IMR-90 (cell line): ENCODE measurements around the gene CALR3. TPM values are rescaled to one million over a fixed set of nuclear protein-coding genes. Genes with fewer than 3 reads are reported as not detected.

Experiments used
- ATAC-seq: fragments of 200-7000 bp; cut with Tn5 transposase; 2 replicates; pipeline ENCODE4 v1.9.1; 2020; ENCODE audit warnings: low read depth, mild to moderate bottlenecking, moderate library complexity
- BruUV-seq: library from RNA; stranded (reverse); fragments of 400-500 nt; replicated peaks from 2 replicates; lab custom pipeline; 2021; lab: Mats Ljungman, UMichigan
- CTCF ChIA-PET: fragments of 300-600 bp; formaldehyde crosslinking; extraction: SDS; loops from one replicate; lab custom pipeline; 2021; ENCODE audit warnings: antibody characterized with exemption; lab: Yijun Ruan, JAX
- POLR2A ChIA-PET: fragments of 300-600 bp; sonication (Branson Sonifier 250); formaldehyde crosslinking; loops from one replicate; lab custom pipeline; 2022; ENCODE audit warnings: antibody characterized with exemption; ENCODE audit not compliant: unreplicated experiment; lab: Charles Lee
- DNase-seq: peaks from one replicate; pipeline ENCODE4 v3.0.0; 2013
- H2AFZ ChIP-seq: replicated peaks from 2 replicates; pipeline ENCODE3; 2013; ENCODE audit warnings: low read length, mild to moderate bottlenecking; ENCODE audit not compliant: poor library complexity
- H2AK5ac ChIP-seq: 2 replicates; pipeline ENCODE4 v1.6.1; 2013; ENCODE audit warnings: low read depth, low read length, inconsistent platforms
- H2AK9ac ChIP-seq: replicated peaks from 2 replicates; pipeline ENCODE3; 2013; ENCODE audit warnings: mild to moderate bottlenecking, low read depth, low read length, moderate library complexity; ENCODE audit not compliant: poor library complexity
- H2BK120ac ChIP-seq: 2 replicates; pipeline ENCODE4 v1.6.1; 2013; ENCODE audit warnings: low read depth, low read length, inconsistent platforms
- H2BK15ac ChIP-seq: 3 replicates; pipeline ENCODE4 v1.6.1; 2013; ENCODE audit warnings: low read depth, low read length, inconsistent platforms
- H2BK20ac ChIP-seq: 2 replicates; pipeline ENCODE4 v1.6.1; 2013; ENCODE audit warnings: low read depth, mild to moderate bottlenecking, inconsistent platforms, low read length, moderate library complexity
- H2BK5ac ChIP-seq: 2 replicates; pipeline ENCODE4 v1.6.1; 2013; ENCODE audit warnings: mild to moderate bottlenecking, low read depth, low read length, inconsistent platforms; ENCODE audit not compliant: poor library complexity, severe bottlenecking
- H3K14ac ChIP-seq: replicated peaks from 2 replicates; pipeline ENCODE4 v1.6.1; 2013; ENCODE audit warnings: low read depth, low read length, inconsistent platforms
- H3K18ac ChIP-seq: 2 replicates; pipeline ENCODE4 v1.6.1; 2013; ENCODE audit warnings: low read depth, low read length, control low read depth
- H3K23ac ChIP-seq: 2 replicates; pipeline ENCODE4 v1.6.1; 2013; ENCODE audit warnings: low read depth, low read length, inconsistent platforms
- H3K27ac ChIP-seq: 2 replicates; pipeline ENCODE4 v1.5.1; 2013; ENCODE audit warnings: mild to moderate bottlenecking, control low read depth, low read length; ENCODE audit not compliant: insufficient read depth
- H3K27me3 ChIP-seq: 2 replicates; pipeline ENCODE4 v1.6.1; 2013; ENCODE audit warnings: low read length; ENCODE audit not compliant: control insufficient read depth, insufficient read depth
- H3K36me3 ChIP-seq: 2 replicates; pipeline ENCODE4 v1.6.1; 2013; ENCODE audit warnings: low read length, mixed read lengths; ENCODE audit not compliant: control insufficient read depth, insufficient read depth
- H3K4ac ChIP-seq: 2 replicates; pipeline ENCODE4 v1.6.1; 2013; ENCODE audit warnings: low read depth, low read length, inconsistent platforms
- H3K4me1 ChIP-seq: 2 replicates; pipeline ENCODE4 v1.6.1; 2013; ENCODE audit warnings: low read length, mixed read lengths; ENCODE audit not compliant: control insufficient read depth, insufficient read depth
- H3K4me2 ChIP-seq: 2 replicates; pipeline ENCODE4 v1.6.1; 2013; ENCODE audit warnings: low read depth, mild to moderate bottlenecking, control low read depth, low read length, moderate library complexity
- H3K4me3 ChIP-seq: 2 replicates; pipeline ENCODE4 v1.5.1; 2013; ENCODE audit warnings: low read depth, mild to moderate bottlenecking, control low read depth, low read length, moderate library complexity; ENCODE audit not compliant: insufficient read depth
- H3K56ac ChIP-seq: 2 replicates; pipeline ENCODE4 v1.6.1; 2013; ENCODE audit warnings: low read length, inconsistent platforms; ENCODE audit not compliant: insufficient read depth; ENCODE audit errors: extremely low read depth
- H3K79me1 ChIP-seq, 2 experiments: 2 replicates each; pipeline ENCODE4 v1.6.1; 2013; ENCODE audit warnings: low read length in 2 of 2, inconsistent platforms in 1 of 2, low read depth in 1 of 2
- H3K9ac ChIP-seq: 2 replicates; pipeline ENCODE4 v1.6.1; 2013; ENCODE audit warnings: low read depth, low read length, control low read depth
- H3K9me1 ChIP-seq: 2 replicates; pipeline ENCODE4 v1.6.1; 2013; ENCODE audit warnings: low read length, inconsistent platforms; ENCODE audit not compliant: insufficient read depth
- H3K9me3 ChIP-seq: 2 replicates; pipeline ENCODE4 v1.6.1; 2013; ENCODE audit warnings: low read length; ENCODE audit not compliant: control insufficient read depth, insufficient read depth
- H4K20me1 ChIP-seq: 2 replicates; pipeline ENCODE4 v1.6.1; 2013; ENCODE audit warnings: low read length, inconsistent platforms; ENCODE audit not compliant: insufficient read depth
- H4K5ac ChIP-seq: 2 replicates; pipeline ENCODE4 v1.6.1; 2013; ENCODE audit warnings: mild to moderate bottlenecking, low read depth, low read length, control low read depth
- H4K8ac ChIP-seq, 2 experiments: 2 replicates each; pipeline ENCODE4 v1.6.1; 2013; ENCODE audit warnings: low read depth in 2 of 2, low read length in 2 of 2, control low read depth in 1 of 2, inconsistent platforms in 1 of 2
- H4K91ac ChIP-seq: 2 replicates; pipeline ENCODE4 v1.6.1; 2013; ENCODE audit warnings: low read depth, low read length, inconsistent platforms; ENCODE audit not compliant: insufficient read depth
- BHLHE40 ChIP-seq: fragments of 150-350 bp; IDR thresholded peaks from 2 replicates; pipeline ENCODE4 v1.6.1; 2016; ENCODE audit warnings: mild to moderate bottlenecking, low read depth, low read length
- CEBPB ChIP-seq: IDR thresholded peaks from 2 replicates; pipeline ENCODE4 v1.6.1; 2012; ENCODE audit warnings: low read depth, low read length, improper control_type of control experiment
- CHD1 ChIP-seq: IDR thresholded peaks from 2 replicates; pipeline ENCODE4 v1.6.1; 2012; ENCODE audit warnings: low read depth, low read length, improper control_type of control experiment
- CTCF ChIP-seq: conservative IDR thresholded peaks from 2 replicates; pipeline ENCODE4 v1.5.1; 2012; ENCODE audit warnings: mild to moderate bottlenecking, low read depth, low read length, improper control_type of control experiment
- FOS ChIP-seq: fragments of 150-350 bp; IDR thresholded peaks from 2 replicates; pipeline ENCODE4 v1.6.1; 2016; ENCODE audit warnings: low read depth, low read length
- MAFK ChIP-seq: IDR thresholded peaks from 2 replicates; pipeline ENCODE4 v1.6.1; 2012; ENCODE audit warnings: low read depth, low read length, improper control_type of control experiment
- MAZ ChIP-seq: IDR thresholded peaks from 2 replicates; pipeline ENCODE4 v1.6.1; 2012; ENCODE audit warnings: low read depth, mild to moderate bottlenecking, low read length, improper control_type of control experiment, moderate library complexity, borderline replicate concordance
- MXI1 ChIP-seq: IDR thresholded peaks from 2 replicates; pipeline ENCODE4 v1.6.1; 2012; ENCODE audit warnings: low read depth, mild to moderate bottlenecking, low read length, moderate library complexity, borderline replicate concordance
- NFE2L2 ChIP-seq: fragments of 150-350 bp; IDR thresholded peaks from 2 replicates; pipeline ENCODE4 v1.6.1; 2016; ENCODE audit warnings: low read depth, mild to moderate bottlenecking, low read length
- POLR2A ChIP-seq: IDR thresholded peaks from 2 replicates; pipeline ENCODE4 v1.6.1; 2012; ENCODE audit warnings: mild to moderate bottlenecking, low read depth, low read length
- RAD21 ChIP-seq: IDR thresholded peaks from 2 replicates; pipeline ENCODE4 v1.6.1; 2012; ENCODE audit warnings: low read length, improper control_type of control experiment
- RCOR1 ChIP-seq: IDR thresholded peaks from 2 replicates; pipeline ENCODE4 v1.6.1; 2012; ENCODE audit warnings: mild to moderate bottlenecking, low read length, improper control_type of control experiment; ENCODE audit not compliant: insufficient replicate concordance
- RFX5 ChIP-seq: IDR thresholded peaks from 2 replicates; pipeline ENCODE4 v1.8.0; 2012; ENCODE audit warnings: low read depth, mild to moderate bottlenecking, low read length, moderate library complexity
- SMC3 ChIP-seq: fragments of 150-350 bp; IDR thresholded peaks from 2 replicates; pipeline ENCODE4 v1.6.1; 2016; ENCODE audit warnings: low read depth, mild to moderate bottlenecking, antibody characterized with exemption, low read length, moderate library complexity
- WGBS, 2 experiments: methylation state at CpG; one replicate each; pipeline versions ENCODE4 v1.1.5 to v1.1.7; 2013; ENCODE audit warnings: missing lambda C conversion rate in 2 of 2; ENCODE audit not compliant: insufficient read length in 1 of 2; ENCODE audit errors: extremely low coverage in 2 of 2; 5-methylcytosine and 5-hydroxymethylcytosine counted together
- dilution Hi-C: fragments of 300-500 bp; cut with HindIII; formaldehyde crosslinking; loops from one replicate; pipeline ENCODE4 v1.14.3; 2018; ENCODE audit warnings: low sequenced_read_pairs; ENCODE audit not compliant: unreplicated experiment
- in situ Hi-C: fragments of 300-500 bp; cut with MboI; formaldehyde crosslinking; loops from 3 replicates; pipeline ENCODE4 v1.14.3; 2019; ENCODE audit warnings: low sequenced_read_pairs, inconsistent platforms, mixed read lengths
- intact Hi-C: fragments of 100-400 bp; cut with micrococcal nuclease; formaldehyde crosslinking; loops from 2 replicates; pipeline ENCODE4 v1.10.0; 2022
- polyA plus RNA-seq, 3 experiments: library from polyadenylated mRNA; depleted of rRNA; stranded (reverse); fragments of >200 nt; gene quantifications; 2 replicates each; pipeline ENCODE4 v1.2.3, GENCODE V29; 2012; ENCODE audit warnings: low replicate concordance in 1 of 3
- total RNA-seq: library from RNA; depleted of rRNA; stranded (reverse); fragments of >200 nt; gene quantifications from 2 replicates; pipeline ENCODE4 v1.2.3, GENCODE V29; 2012
- TF ChIP-seq, protein P1 (sequence below): fragments of 150-350 bp; IDR thresholded peaks from 2 replicates; pipeline ENCODE4 v1.6.1; 2016; ENCODE audit warnings: low read depth, mild to moderate bottlenecking, low read length, moderate library complexity, borderline replicate concordance
- TF ChIP-seq, protein P2 (sequence below): fragments of 150-350 bp; IDR thresholded peaks from 2 replicates; pipeline ENCODE4 v1.6.1; 2017; ENCODE audit warnings: mild to moderate bottlenecking, antibody characterized with exemption, low read length, low read depth

Gene CALR3
- total and polyA plus RNA-seq, 2 of the 4 experiments (the other 2 are of a cell fraction): not detected

DNA sequence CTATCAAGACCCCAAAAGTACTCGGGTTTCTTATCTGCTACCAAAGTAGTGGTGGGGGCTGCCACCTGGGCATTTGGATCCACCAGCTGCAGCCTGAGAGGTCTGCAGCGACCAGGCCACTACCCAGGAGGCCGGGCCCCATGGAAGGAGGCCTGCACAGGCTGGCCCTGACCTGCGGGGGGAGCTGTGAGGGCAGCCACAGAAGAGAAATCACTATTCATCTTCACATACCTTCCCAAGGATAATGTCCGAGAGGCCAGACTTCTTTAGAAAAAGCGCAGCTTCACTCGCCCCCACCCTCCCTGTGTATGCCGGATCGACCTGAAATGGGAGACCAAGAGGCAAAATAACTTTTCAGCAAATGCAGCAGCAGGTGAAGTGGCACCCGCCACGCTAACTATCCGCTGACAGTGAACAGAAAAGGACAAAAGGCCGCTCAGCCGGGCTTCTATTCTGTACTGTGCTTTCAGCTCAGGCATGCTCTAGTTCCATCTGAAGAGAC lies 54.3 kb downstream of the CALR3 start:
- ChIA-PET CTCF (no interaction called here), POLR2A (no interaction called here)
- no peak overlapping the region for H2BK15ac ChIP-seq
- H3K4me2 ChIP-seq: no peak overlapping the region
- ATAC-seq: peak; percentile 59; the same call in 1 of the 2 replicates
- peaks cover 20 to 47% of the 10 kb centered on the region in 2 experiments for H3K79me1 ChIP-seq
- H3K9me1 ChIP-seq: peaks cover 22% of the 10 kb centered on the region
- DNase-seq: no peak
- TF ChIP-seq FOS (no peak), RAD21 (peak; percentile 51), CTCF (peak; percentile 44), CHD1 (no peak), NFE2L2 (no peak), POLR2A (no peak), CEBPB (no peak), BHLHE40 (no peak), RCOR1 (no peak), RFX5 (no peak), SMC3 (peak; percentile 32; the same call in 1 of the 2 replicates), MAFK (no peak), MXI1 (no peak), MAZ (no peak)
- TF ChIP-seq, protein P1, sequence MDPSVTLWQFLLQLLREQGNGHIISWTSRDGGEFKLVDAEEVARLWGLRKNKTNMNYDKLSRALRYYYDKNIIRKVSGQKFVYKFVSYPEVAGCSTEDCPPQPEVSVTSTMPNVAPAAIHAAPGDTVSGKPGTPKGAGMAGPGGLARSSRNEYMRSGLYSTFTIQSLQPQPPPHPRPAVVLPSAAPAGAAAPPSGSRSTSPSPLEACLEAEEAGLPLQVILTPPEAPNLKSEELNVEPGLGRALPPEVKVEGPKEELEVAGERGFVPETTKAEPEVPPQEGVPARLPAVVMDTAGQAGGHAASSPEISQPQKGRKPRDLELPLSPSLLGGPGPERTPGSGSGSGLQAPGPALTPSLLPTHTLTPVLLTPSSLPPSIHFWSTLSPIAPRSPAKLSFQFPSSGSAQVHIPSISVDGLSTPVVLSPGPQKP: no peak
- TF ChIP-seq, protein P2, sequence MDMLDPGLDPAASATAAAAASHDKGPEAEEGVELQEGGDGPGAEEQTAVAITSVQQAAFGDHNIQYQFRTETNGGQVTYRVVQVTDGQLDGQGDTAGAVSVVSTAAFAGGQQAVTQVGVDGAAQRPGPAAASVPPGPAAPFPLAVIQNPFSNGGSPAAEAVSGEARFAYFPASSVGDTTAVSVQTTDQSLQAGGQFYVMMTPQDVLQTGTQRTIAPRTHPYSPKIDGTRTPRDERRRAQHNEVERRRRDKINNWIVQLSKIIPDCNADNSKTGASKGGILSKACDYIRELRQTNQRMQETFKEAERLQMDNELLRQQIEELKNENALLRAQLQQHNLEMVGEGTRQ: no peak
- H4K20me1 ChIP-seq: peaks cover 43% of the 10 kb centered on the region
- BruUV-seq: no TSS peak
- in situ Hi-C loops: no loop called here
- no peak overlapping the region for H3K4me3 ChIP-seq
- no peak overlapping the region for H3K27ac ChIP-seq
- no peaks in the 10 kb centered on the region for H3K9me3 ChIP-seq
- no peak overlapping the region for H4K5ac ChIP-seq
- H3K9ac ChIP-seq: no peak overlapping the region
- no peak overlapping the region for H4K8ac ChIP-seq
- intact Hi-C loops: no loop called here
- no peak overlapping the region for H3K4ac ChIP-seq
- no peak overlapping the region for H2AK5ac ChIP-seq
- dilution Hi-C loops: no loop called here
- H3K4me1 ChIP-seq: peaks cover 11% of the 10 kb centered on the region
- no peak overlapping the region for H3K18ac ChIP-seq
- H3K27me3 ChIP-seq: no peaks in the 10 kb centered on the region
- H3K56ac ChIP-seq: no peak overlapping the region
- no peak overlapping the region for H2BK120ac ChIP-seq
- H2AFZ ChIP-seq: no peak overlapping the region
- H2BK20ac ChIP-seq: no peak overlapping the region
- H3K36me3 ChIP-seq: peaks cover 15% of the 10 kb centered on the region
- no peak overlapping the region for H2BK5ac ChIP-seq
- no peak overlapping the region for H3K14ac ChIP-seq
- H4K91ac ChIP-seq: no peak overlapping the region
- no peak overlapping the region for H2AK9ac ChIP-seq
- no peak overlapping the region for H3K23ac ChIP-seq
- 94% methylated on average over 3 of the region's 14 CpGs; no CpG with 5 or more reads in 1 of the 2 experiments for WGBS, 2 experiments
